ENCODE data around the gene PARP12. TPM values are rescaled to one million over a fixed set of nuclear protein-coding genes. Genes with fewer than 3 reads are reported as not detected.

Gene PARP12
- total RNA-seq, 1 donor from 2014 or later: 26.9 TPM

DNA sequence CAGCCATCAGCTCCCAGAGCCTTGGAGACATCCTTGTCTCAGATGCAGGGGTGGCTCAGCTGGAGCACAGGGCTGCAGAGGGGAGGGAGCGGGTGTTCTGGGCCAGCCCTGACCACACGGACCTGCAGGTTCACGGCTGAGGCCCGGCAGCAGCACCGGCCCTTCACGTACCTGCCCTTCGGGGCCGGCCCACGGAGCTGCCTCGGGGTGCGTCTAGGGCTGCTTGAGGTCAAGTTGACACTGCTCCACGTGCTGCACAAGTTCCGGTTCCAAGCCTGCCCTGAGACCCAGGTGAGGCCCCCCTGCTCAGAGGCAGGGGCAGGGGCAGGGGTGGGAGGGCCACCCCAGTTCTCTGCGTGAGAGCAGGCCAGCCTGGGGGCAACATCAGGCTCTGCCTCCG lies 45.2 kb downstream of the PARP12 start:
- peaks cover 14% of the 10 kb centered on the region for H3K27me3 Mint-ChIP-seq (ENCODE audit: unreplicated experiment)
- no peak overlapping the region for H3K27ac Mint-ChIP-seq (ENCODE audit: unreplicated experiment)
- no peaks in the 10 kb centered on the region for H3K36me3 Mint-ChIP-seq (ENCODE audit: unreplicated experiment)
- H3K4me3 Mint-ChIP-seq (ENCODE audit: unreplicated experiment): no peak overlapping the region
- peaks cover 15% of the 10 kb centered on the region for H3K4me1 Mint-ChIP-seq (ENCODE audit: unreplicated experiment)
- no peaks in the 10 kb centered on the region for H3K9me3 Mint-ChIP-seq (ENCODE audit: unreplicated experiment)
- TF ChIP-seq, protein P1, sequence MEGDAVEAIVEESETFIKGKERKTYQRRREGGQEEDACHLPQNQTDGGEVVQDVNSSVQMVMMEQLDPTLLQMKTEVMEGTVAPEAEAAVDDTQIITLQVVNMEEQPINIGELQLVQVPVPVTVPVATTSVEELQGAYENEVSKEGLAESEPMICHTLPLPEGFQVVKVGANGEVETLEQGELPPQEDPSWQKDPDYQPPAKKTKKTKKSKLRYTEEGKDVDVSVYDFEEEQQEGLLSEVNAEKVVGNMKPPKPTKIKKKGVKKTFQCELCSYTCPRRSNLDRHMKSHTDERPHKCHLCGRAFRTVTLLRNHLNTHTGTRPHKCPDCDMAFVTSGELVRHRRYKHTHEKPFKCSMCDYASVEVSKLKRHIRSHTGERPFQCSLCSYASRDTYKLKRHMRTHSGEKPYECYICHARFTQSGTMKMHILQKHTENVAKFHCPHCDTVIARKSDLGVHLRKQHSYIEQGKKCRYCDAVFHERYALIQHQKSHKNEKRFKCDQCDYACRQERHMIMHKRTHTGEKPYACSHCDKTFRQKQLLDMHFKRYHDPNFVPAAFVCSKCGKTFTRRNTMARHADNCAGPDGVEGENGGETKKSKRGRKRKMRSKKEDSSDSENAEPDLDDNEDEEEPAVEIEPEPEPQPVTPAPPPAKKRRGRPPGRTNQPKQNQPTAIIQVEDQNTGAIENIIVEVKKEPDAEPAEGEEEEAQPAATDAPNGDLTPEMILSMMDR (IDR thresholded peaks at IDR 0.05): no peak
- DNase-seq (ENCODE audit: extremely low spot score, unreplicated experiment): no peak

DNA sequence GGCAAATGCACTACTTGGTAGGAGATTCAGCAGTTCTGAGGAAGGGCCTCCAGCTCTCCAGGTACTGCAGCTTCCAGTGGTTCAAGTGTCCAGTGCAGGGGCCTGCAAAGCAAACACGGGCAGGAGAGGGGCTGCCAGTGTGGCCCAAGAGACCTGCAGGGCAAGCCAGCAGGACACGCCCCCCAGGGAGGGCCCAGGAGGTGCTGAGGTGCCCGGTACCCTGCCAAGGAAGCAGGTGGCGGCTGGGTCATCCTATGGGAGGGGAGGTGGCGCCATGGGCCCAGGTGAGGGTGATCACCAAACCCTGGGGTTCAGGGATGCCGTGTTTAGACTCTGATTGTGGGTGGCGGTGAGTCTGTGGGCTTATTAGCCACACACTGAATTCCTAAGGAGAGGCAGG lies 45.7 kb downstream of the PARP12 start:
- TF ChIP-seq, protein P1 (IDR thresholded peaks at IDR 0.05): no peak
- Mint-ChIP-seq H3K4me3 (ENCODE audit: unreplicated experiment) (no peak overlapping the region), H3K27me3 (ENCODE audit: unreplicated experiment) (peaks cover 18% of the 10 kb centered on the region), H3K9me3 (ENCODE audit: unreplicated experiment) (no peaks in the 10 kb centered on the region), H3K36me3 (ENCODE audit: unreplicated experiment) (no peaks in the 10 kb centered on the region), H3K4me1 (ENCODE audit: unreplicated experiment) (peaks cover 10% of the 10 kb centered on the region), H3K27ac (ENCODE audit: unreplicated experiment) (no peak overlapping the region)
- no peak for DNase-seq (ENCODE audit: extremely low spot score, unreplicated experiment)

DNA sequence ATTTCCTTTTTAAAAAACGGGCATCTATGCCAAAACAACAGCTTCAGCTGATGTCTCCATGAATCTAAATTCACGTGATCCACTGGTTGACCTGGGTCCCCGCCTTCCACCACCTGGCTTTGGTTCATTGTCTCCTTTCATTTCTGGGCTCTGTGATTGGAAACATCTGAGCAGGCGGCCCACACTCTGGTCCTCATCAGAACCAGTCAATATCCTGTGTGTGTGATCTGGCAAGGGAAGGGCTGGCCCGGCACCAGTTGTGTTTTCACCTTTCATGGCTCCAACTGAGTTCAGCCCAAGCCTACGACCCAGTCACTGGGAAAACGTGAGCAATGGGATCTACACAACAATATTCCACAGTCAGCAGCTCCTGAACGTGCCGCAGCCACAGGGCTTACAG lies 46.2 kb downstream of the PARP12 start:
- Mint-ChIP-seq H3K4me3 (ENCODE audit: unreplicated experiment) (no peak overlapping the region), H3K9me3 (ENCODE audit: unreplicated experiment) (no peaks in the 10 kb centered on the region), H3K27ac (ENCODE audit: unreplicated experiment) (no peak overlapping the region), H3K27me3 (ENCODE audit: unreplicated experiment) (peaks cover 21% of the 10 kb centered on the region), H3K36me3 (ENCODE audit: unreplicated experiment) (no peaks in the 10 kb centered on the region), H3K4me1 (ENCODE audit: unreplicated experiment) (peaks cover 7% of the 10 kb centered on the region)
- no peak for DNase-seq (ENCODE audit: extremely low spot score, unreplicated experiment)
- TF ChIP-seq, protein P1 (IDR thresholded peaks at IDR 0.05): no peak

DNA sequence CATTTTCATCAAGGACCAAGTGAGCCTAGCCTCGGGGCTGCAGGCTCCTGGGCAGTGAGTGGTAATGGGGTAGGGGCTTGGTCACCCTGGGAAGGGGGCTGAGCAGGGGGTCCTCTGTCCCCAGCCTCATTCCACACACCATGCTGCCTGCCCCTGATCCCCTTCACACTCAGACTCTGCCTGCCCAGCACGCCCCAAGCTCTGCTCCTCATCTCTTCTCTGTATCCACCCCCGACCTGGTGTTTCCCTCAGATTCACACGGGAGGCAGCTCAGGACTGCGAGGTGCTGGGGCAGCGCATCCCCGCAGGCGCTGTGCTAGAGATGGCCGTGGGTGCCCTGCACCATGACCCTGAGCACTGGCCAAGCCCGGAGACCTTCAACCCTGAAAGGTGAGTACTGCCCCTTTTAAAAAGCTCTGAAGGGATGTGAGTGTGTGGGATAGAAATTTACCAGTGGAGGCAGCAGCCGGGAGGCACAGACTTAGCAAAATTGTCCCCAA lies 47.2 kb downstream of the PARP12 start:
- no peaks in the 10 kb centered on the region for H3K36me3 Mint-ChIP-seq (ENCODE audit: unreplicated experiment)
- no peak overlapping the region for H3K27ac Mint-ChIP-seq (ENCODE audit: unreplicated experiment)
- H3K4me1 Mint-ChIP-seq (ENCODE audit: unreplicated experiment): peaks cover 7% of the 10 kb centered on the region
- DNase-seq (ENCODE audit: extremely low spot score, unreplicated experiment): no peak
- H3K27me3 Mint-ChIP-seq (ENCODE audit: unreplicated experiment): peaks cover 25% of the 10 kb centered on the region
- TF ChIP-seq, protein P1 (IDR thresholded peaks at IDR 0.05): no peak
- H3K4me3 Mint-ChIP-seq (ENCODE audit: unreplicated experiment): no peak overlapping the region
- no peaks in the 10 kb centered on the region for H3K9me3 Mint-ChIP-seq (ENCODE audit: unreplicated experiment)

DNA sequence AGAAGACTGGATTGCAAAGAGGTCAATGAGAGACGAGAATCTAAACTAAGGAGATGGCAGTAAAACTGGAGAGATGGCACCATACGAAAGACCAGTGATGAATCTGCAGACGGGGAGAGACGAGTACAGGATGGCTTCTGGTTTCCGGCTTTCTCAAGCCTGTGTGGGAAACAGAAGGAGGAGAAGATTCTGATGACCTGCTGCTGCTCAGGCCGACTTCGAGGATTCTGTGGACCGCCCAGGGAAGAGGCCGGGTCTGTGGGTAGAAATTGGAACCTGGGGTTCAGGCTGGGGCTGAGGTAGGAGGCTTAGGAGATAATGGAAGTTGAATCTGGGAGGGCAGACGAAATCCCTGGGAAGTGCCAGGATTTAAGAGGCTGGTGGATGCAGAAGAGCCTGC lies 48.6 kb downstream of the PARP12 start:
- no peak overlapping the region for H3K4me3 Mint-ChIP-seq (ENCODE audit: unreplicated experiment)
- TF ChIP-seq, protein P1 (IDR thresholded peaks at IDR 0.05): no peak
- H3K9me3 Mint-ChIP-seq (ENCODE audit: unreplicated experiment): no peaks in the 10 kb centered on the region
- no peaks in the 10 kb centered on the region for H3K36me3 Mint-ChIP-seq (ENCODE audit: unreplicated experiment)
- H3K27ac Mint-ChIP-seq (ENCODE audit: unreplicated experiment): no peak overlapping the region
- peaks cover 3% of the 10 kb centered on the region for H3K4me1 Mint-ChIP-seq (ENCODE audit: unreplicated experiment)
- peaks cover 25% of the 10 kb centered on the region for H3K27me3 Mint-ChIP-seq (ENCODE audit: unreplicated experiment)
- no peak for DNase-seq (ENCODE audit: extremely low spot score, unreplicated experiment)
